Adrenal gland (tissue), 12 donors: ENCODE results near the gene GDF11. TPM values are rescaled to one million over a fixed set of nuclear protein-coding genes. Genes with fewer than 3 reads are reported as not detected.
A peak's percentile ranks its signal among the peaks of the same experiment; 100 is the strongest.

ENCODE experiments used
- DNase-seq, 7 donors: peaks; one replicate each; pipeline ENCODE4 v3.0.0-alpha.2; 2019 to 2020
- H3K27ac ChIP-seq, 5 donors: fragments of 200-600 bp; sonication (generic) in 4 of 5; 1 replicate in 3 of 5; 2 replicates in 2 of 5; pipeline versions ENCODE4 v1.5.1 to v1.8.0; 2016 to 2020; ENCODE audit warnings: mild to moderate bottlenecking in 1 of 5
- H3K27me3 ChIP-seq: fragments of 200-600 bp; 2 replicates; pipeline ENCODE4 v1.8.0; 2021
- H3K36me3 ChIP-seq, 2 donors: fragments of 200-600 bp; replicated peaks in 1 of 2; 1 replicate in 1 of 2; 2 replicates in 1 of 2; pipeline versions ENCODE4 v1.5.1 to v1.8.0; 2018 to 2022
- H3K4me1 ChIP-seq, 2 donors: fragments of 200-600 bp; replicated peaks in 1 of 2; 1 replicate in 1 of 2; 2 replicates in 1 of 2; pipeline versions ENCODE4 v1.5.1 to v1.8.0; 2018 to 2021
- H3K4me3 ChIP-seq, 4 donors: fragments of 200-600 bp; sonication (generic) in 3 of 4; one replicate each; pipeline ENCODE4 v1.5.1; 2016 to 2018
- H3K9me3 ChIP-seq, 3 donors: fragments of 200-600 bp; sonication (generic) in 1 of 3; replicated peaks in 1 of 3; 1 replicate in 2 of 3; 2 replicates in 1 of 3; pipeline versions ENCODE4 v1.5.1 to v1.8.0; 2016 to 2021
- POLR2A ChIP-seq, 2 donors: fragments of 450-650 bp; IDR thresholded peaks; one replicate each; pipeline ENCODE4 v1.6.1; 2017; ENCODE audit warnings: antibody characterized with exemption in 2 of 2, mild to moderate bottlenecking in 2 of 2, moderate library complexity in 1 of 2
- WGBS, 4 donors: extraction: QIAGEN DNeasy Blood & Tissue Kit in 2 of 4; methylation state at CpG; one replicate each; pipeline versions ENCODE4 v1.1.5 to v1.1.7; 2013 to 2017; 5-methylcytosine and 5-hydroxymethylcytosine counted together
- intact Hi-C, 2 donors: fragments of 100-400 bp; cut with DNase I; formaldehyde crosslinking; loops; one replicate each; pipeline versions ENCODE4 v1.14.1 to v1.15.0; 2022 to 2023
- polyA plus RNA-seq, 3 donors: library from polyadenylated mRNA; stranded (reverse); fragments of 200-250 nt in 2 of 3; fragments of 350-450 nt in 1 of 3; fragmentation: Illumina TruSeq in 1 of 3; extraction: RNeasy Lipid Tissue Mini Kit (QIAGEN cat#74804) in 1 of 3; gene quantifications; one replicate each; pipeline ENCODE4 v1.2.3, GENCODE V29; 2013 to 2014
- total RNA-seq, 9 donors: library from RNA; depleted of rRNA in 4 of 9; stranded (reverse); fragments of >200 nt in 4 of 9; fragments of 120-200 nt in 1 of 9; fragmentation: NEBNext Ultra II Directional in 1 of 9; extraction: Animal tissue kit (Norgen Biotek cat#: 25700) in 1 of 9; gene quantifications; one replicate each; pipeline versions ENCODE4 v1.1.0 to v1.2.4, GENCODE V29; 2013 to 2023
- TF ChIP-seq, protein P1 (sequence below), 6 experiments: fragments of 450-650 bp in 4 of 6; fragments of 200-600 bp in 2 of 6; sonication (generic) in 1 of 6; IDR thresholded peaks; 1 replicate in 5 of 6; 2 replicates in 1 of 6; pipeline versions ENCODE4 v1.5.1 to v1.8.0; 2016 to 2021; ENCODE audit warnings: antibody characterized with exemption in 6 of 6, mild to moderate bottlenecking in 2 of 6, moderate library complexity in 1 of 6
- donor health status: healthy with polysubstance abuse.
- donor health status: Bipolar disorder and iron deficiency.
- donor health status: DM: yes; HTN: yes; CAD: no.
- donor health status: DM: no; HTN: no; CAD: no.
- donor health status: DM: no; HTN: no; CAD: no.
- donor health status: DM: yes; HTN: yes; CAD: no.

Gene GDF11
- total and polyA plus RNA-seq, 12 donors: 2.4 to 8.3 (median 5.8) TPM

DNA sequence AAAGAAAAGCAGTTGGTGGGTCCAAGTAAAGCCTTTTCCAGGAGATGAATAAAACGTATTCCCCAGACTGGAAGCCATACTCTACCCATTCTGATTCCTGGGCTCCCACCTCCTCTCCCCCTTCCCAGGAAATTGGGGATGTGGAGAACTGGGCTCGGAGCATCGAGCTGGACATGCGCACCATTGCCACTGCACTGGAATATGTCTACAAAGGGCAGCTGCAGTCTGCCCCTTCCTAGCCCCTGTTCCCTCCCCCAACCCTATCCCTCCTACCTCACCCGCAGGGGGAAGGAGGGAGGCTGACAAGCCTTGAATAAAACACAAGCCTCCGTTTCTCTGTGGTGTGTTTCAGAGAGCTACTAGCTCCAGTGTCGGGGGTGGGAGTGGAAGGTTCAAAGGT, 23.6 kb upstream of the GDF11 start:
- intact Hi-C loops: loop anchor here in 1 of 2 donors (5.0 kb wide), 1 partner anchor 62 kb away; no protein-coding TSS in a partner anchor
- TF ChIP-seq, protein P1, sequence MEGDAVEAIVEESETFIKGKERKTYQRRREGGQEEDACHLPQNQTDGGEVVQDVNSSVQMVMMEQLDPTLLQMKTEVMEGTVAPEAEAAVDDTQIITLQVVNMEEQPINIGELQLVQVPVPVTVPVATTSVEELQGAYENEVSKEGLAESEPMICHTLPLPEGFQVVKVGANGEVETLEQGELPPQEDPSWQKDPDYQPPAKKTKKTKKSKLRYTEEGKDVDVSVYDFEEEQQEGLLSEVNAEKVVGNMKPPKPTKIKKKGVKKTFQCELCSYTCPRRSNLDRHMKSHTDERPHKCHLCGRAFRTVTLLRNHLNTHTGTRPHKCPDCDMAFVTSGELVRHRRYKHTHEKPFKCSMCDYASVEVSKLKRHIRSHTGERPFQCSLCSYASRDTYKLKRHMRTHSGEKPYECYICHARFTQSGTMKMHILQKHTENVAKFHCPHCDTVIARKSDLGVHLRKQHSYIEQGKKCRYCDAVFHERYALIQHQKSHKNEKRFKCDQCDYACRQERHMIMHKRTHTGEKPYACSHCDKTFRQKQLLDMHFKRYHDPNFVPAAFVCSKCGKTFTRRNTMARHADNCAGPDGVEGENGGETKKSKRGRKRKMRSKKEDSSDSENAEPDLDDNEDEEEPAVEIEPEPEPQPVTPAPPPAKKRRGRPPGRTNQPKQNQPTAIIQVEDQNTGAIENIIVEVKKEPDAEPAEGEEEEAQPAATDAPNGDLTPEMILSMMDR (IDR thresholded peaks at IDR 0.05): no peak
- TF ChIP-seq POLR2A (IDR thresholded peaks at IDR 0.05): no peak
- no peak for DNase-seq
- H3K27ac ChIP-seq: peak overlapping the region in 2 of 5 donors; percentile 65 to 72
- H3K9me3 ChIP-seq: no peaks in the 10 kb centered on the region
- 84 to 88% (median 86%) methylated on average over 6 to 7 of the region's 7 CpGs for WGBS, 4 donors
- peaks cover 0 to 21% of the 10 kb centered on the region in 2 donors for H3K36me3 ChIP-seq
- no peaks in the 10 kb centered on the region for H3K27me3 ChIP-seq
- peaks cover 13 to 31% of the 10 kb centered on the region in 2 donors for H3K4me1 ChIP-seq
- H3K4me3 ChIP-seq: no peak overlapping the region

DNA sequence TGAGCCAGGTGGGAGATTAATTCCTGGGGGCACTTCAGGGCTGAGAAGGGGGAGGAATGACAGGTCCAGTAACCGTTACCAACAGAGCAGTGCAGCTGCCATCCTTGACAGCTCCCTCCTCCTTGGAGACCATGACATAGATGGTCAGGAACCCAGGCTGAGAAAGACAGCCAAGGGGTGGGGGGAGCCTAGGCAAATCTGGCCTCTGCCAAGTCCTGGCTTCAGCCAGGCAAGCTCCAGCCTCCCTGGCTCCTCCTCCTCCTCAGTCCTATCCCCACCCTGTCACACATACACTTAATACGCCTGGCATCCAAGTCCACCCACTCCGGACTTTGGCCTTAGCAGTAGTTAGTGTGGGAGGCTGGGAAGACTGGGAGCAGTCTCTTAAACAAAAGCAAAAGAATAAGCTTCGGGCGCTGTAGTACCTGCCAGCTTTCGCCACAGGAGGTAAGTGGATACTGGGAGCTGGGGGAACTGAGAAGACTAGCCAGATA, 22.8 kb upstream of the GDF11 start, which contains the start of gene RDH5:
Gene RDH5 (plus strand): TSS at position 323 of the 494 bp plus-strand sequence. CDS start 792 bp downstream, outside the sequence.
- peaks cover 12 to 31% of the 10 kb centered on the region in 2 donors for H3K4me1 ChIP-seq
- DNase-seq: peak in 1 of 7 donors; percentile 54

DNA sequence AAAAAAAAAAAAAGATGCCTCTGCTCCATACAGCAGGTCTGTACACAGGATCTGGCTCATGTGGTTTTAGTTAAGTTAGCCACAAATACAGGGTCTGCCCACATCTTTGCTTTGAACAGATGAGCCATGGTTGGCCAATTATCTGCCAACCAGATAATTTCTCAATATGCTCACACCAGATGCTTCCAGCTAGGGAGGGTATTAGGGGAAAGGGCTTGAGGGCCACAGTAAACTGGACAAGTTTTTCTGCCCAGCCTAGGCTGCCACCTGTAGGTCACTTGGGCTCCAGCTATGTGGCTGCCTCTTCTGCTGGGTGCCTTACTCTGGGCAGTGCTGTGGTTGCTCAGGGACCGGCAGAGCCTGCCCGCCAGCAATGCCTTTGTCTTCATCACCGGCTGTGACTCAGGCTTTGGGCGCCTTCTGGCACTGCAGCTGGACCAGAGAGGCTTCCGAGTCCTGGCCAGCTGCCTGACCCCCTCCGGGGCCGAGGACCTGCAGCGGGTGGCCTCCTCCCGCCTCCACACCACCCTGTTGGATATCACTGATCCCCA, 22.0 kb upstream of the GDF11 start:
- TF ChIP-seq POLR2A (IDR thresholded peaks at IDR 0.05): peak in 1 of 2 donors; percentile 16
- TF ChIP-seq, protein P1 (IDR thresholded peaks at IDR 0.05): peak; percentile 28 to 71 (median 64)
- 24 to 39% (median 39%) methylated on average over 7 to 9 of the region's 9 CpGs; no CpG with 5 or more reads in 1 of the 4 donors for WGBS, 4 donors
- peak; percentile 78 to 96 (median 93) for DNase-seq
- H3K27ac ChIP-seq: peak overlapping the region in 3 of 5 donors; percentile 38 to 77 (median 72)
- H3K4me1 ChIP-seq: peaks cover 7 to 25% of the 10 kb centered on the region in 2 donors
- intact Hi-C loops: no loop called here
- H3K27me3 ChIP-seq: no peaks in the 10 kb centered on the region
- no peak overlapping the region for H3K4me3 ChIP-seq
- H3K36me3 ChIP-seq: peaks cover 0 to 37% of the 10 kb centered on the region in 2 donors
- no peaks in the 10 kb centered on the region for H3K9me3 ChIP-seq

More for the DNA sequence above, 22.8 kb upstream of the GDF11 start, which contains the start of gene RDH5:
- Histone ChIP-seq H3K36me3 (peaks cover 0 to 29% of the 10 kb centered on the region in 2 donors), H3K4me3 (no peak within 1 kb of the TSS), H3K27ac (peak within 1 kb of the TSS in 4 of 5 donors; percentile 20 to 77 (median 55)), H3K27me3 (no peaks in the 10 kb centered on the region), H3K9me3 (no peaks in the 10 kb centered on the region)
- intact Hi-C loops: no loop called here
- TF ChIP-seq, protein P1 (IDR thresholded peaks at IDR 0.05): no peak
- TF ChIP-seq POLR2A (IDR thresholded peaks at IDR 0.05): no peak
- 72 to 85% (median 81%) methylated on average over 5 to 6 of the region's 6 CpGs for WGBS, 4 donors

DNA sequence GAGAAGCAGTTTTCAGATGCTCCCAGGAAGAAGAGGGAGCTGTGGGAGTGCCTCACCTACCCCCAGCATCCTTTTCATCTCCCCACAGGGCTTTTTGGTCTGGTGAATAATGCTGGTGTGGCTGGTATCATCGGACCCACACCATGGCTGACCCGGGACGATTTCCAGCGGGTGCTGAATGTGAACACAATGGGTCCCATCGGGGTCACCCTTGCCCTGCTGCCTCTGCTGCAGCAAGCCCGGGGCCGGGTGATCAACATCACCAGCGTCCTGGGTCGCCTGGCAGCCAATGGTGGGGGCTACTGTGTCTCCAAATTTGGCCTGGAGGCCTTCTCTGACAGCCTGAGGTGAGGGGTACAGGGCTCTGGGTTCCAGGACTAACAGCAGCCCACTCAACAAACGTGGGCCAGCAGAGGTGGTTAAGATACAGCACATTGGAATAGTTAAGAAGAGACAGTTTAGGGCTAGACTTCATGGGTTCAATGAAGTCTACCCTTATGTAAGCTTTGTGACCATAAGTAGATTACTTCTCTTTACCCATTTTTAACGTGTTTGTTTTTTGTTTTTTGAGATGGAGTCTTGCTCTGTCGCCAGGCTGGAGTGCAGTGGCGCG, 21.2 kb upstream of the GDF11 start:
- H3K27me3 ChIP-seq: no peaks in the 10 kb centered on the region
- H3K9me3 ChIP-seq: no peaks in the 10 kb centered on the region
- intact Hi-C loops: no loop called here
- no peak for TF ChIP-seq POLR2A (IDR thresholded peaks at IDR 0.05)
- TF ChIP-seq, protein P1 (IDR thresholded peaks at IDR 0.05): no peak
- no peak for DNase-seq
- peak overlapping the region in 3 of 5 donors; percentile 28 to 77 (median 72) for H3K27ac ChIP-seq
- H3K36me3 ChIP-seq: peaks cover 0 to 44% of the 10 kb centered on the region in 2 donors
- WGBS, 4 donors: 75 to 79% (median 77%) methylated on average over 6 to 14 of the region's 14 CpGs
- peaks cover 7 to 28% of the 10 kb centered on the region in 2 donors for H3K4me1 ChIP-seq
- H3K4me3 ChIP-seq: no peak overlapping the region
